Astrocyte of the spinal cord (primary cell): Measurements from ENCODE around the gene DHRS9.

Source experiments
- DNase-seq: peaks from one replicate; pipeline ENCODE4 v3.0.0; 2011; ENCODE audit warnings: low read depth, low spot score
- H3K4me3 ChIP-seq: 2 replicates; pipeline ENCODE4 v1.5.1; 2011; ENCODE audit warnings: low read depth, mild to moderate bottlenecking, low read length, moderate library complexity
- CTCF ChIP-seq: IDR thresholded peaks from 2 replicates; pipeline ENCODE4 v1.5.1; 2012; ENCODE audit warnings: low read depth, mild to moderate bottlenecking, low read length, inconsistent platforms
- in situ Hi-C: cut with HindIII; loops from 2 replicates; pipeline ENCODE4 v1.10.0; 2017; ENCODE audit warnings: low sequenced_read_pairs

Gene DHRS9

GRCh38 chr2:169112841-169113240 lies 43.5 kb downstream of the DHRS9 start:
- no peak for DNase-seq
- H3K4me3 ChIP-seq, result no peak overlapping the region
- in situ Hi-C loops, result no loop called here
- no peak for TF ChIP-seq CTCF

GRCh38 chr2:169114056-169114455 lies 44.7 kb downstream of the DHRS9 start:
- TF ChIP-seq CTCF, result no peak
- DNase-seq, result no peak
- in situ Hi-C loops, result no loop called here
- H3K4me3 ChIP-seq, result no peak overlapping the region

- TF ChIP-seq CTCF, result no peak
- no peak overlapping the region for H3K4me3 ChIP-seq
- DNase-seq, result no peak
- in situ Hi-C loops, result no loop called here
These were observed 47.0 kb downstream of the DHRS9 start for GRCh38 chr2:169116327-169116726.

GRCh38 chr2:169116993-169117392 lies 47.6 kb downstream of the DHRS9 start:
- in situ Hi-C loops, result no loop called here
- no peak overlapping the region for H3K4me3 ChIP-seq
- no peak for DNase-seq
- no peak for TF ChIP-seq CTCF

- no peak for TF ChIP-seq CTCF
- DNase-seq, result no peak
- no peak overlapping the region for H3K4me3 ChIP-seq
- in situ Hi-C loops, result no loop called here
These were observed 48.7 kb downstream of the DHRS9 start for GRCh38 chr2:169118060-169118459.

GRCh38 chr2:169119123-169119760 lies 49.9 kb downstream of the DHRS9 start:
- DNase-seq, result peak; percentile 17
- H3K4me3 ChIP-seq, result no peak overlapping the region
- TF ChIP-seq CTCF, result no peak
- in situ Hi-C loops, result no loop called here
